ENCODE data around the gene CD38. TPM values are rescaled to one million over a fixed set of nuclear protein-coding genes. Genes with fewer than 3 reads are reported as not detected.

CD38 gene
- 3.1 and 4.5 TPM in 2 replicates for total RNA-seq

DNA sequence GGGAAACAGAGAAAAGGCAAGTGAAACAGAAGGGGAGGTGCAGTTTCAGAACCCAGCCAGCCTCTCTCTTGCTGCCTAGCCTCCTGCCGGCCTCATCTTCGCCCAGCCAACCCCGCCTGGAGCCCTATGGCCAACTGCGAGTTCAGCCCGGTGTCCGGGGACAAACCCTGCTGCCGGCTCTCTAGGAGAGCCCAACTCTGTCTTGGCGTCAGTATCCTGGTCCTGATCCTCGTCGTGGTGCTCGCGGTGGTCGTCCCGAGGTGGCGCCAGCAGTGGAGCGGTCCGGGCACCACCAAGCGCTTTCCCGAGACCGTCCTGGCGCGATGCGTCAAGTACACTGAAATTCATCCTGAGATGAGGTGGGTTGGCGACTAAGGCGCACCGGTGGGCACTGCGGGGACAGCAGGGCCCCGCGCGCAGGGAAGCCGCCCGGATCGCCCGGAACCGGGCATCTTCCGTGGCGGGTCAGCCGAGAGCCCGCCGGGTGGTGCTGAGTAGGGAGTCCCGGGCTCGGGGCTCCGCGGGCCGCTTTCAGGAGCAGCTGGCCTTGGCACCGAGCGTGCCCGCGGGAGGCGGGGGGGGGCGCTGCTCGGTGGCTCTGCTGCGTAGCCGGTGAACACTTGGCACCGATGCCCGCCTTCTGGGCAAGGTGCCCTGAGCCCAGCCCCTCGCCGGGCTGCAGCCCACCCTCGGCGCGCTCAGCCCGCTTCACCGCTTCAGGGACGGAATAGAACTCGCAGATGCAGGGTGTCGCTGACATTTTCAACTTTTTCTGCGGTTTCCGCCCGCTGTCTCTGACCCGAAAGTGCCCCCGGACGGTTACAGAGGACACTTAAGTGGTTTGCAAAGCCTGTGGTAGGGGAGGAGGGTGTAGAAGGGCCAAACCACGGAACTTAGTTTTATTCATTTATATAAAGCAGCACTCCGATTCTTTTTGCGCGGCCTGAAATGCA, at the start of gene CD38:
Gene CD38 (plus strand): TSS at position 40 of the 953 bp plus-strand sequence. CDS start 87 bp downstream, at position 127.

Other genes starting within 250 kb of the CD38 start
- 87.8 and 99.7 TPM in 2 replicates for gene FBXL5, start 123.0 kb upstream of the CD38 start, total RNA-seq
- gene FAM200B, start 96.5 kb upstream of the CD38 start, total RNA-seq, result 56.5 and 68.6 TPM in 2 replicates
- gene BST1, start 75.3 kb upstream of the CD38 start, total RNA-seq, result 58.4 and 61.7 TPM in 2 replicates
- not detected in 2 replicates for gene FGFBP1, start 160.4 kb downstream of the CD38 start, total RNA-seq
- not detected in 2 replicates for gene FGFBP2, start 184.8 kb downstream of the CD38 start, total RNA-seq

Data from mammary microvascular endothelial cell (primary cell).